ENCODE results near the gene BMPER.

The BMPER gene

GRCh38 chr7:33973231-33974015 is 68.1 kb downstream of the BMPER start:
- no peak for DNase-seq

GRCh38 chr7:33979300-33979806 is 74.0 kb downstream of the BMPER start:
- no peak for DNase-seq

- DNase-seq: no peak
Observed at GRCh38 chr7:33979807-33980355, 74.5 kb downstream of the BMPER start.

- no peak for DNase-seq
Observed at GRCh38 chr7:33981226-33981625, 75.9 kb downstream of the BMPER start.

GRCh38 chr7:33981671-33982424 is 76.5 kb downstream of the BMPER start:
- DNase-seq: no peak

- DNase-seq: no peak
Observed at GRCh38 chr7:33982425-33982786, 77.1 kb downstream of the BMPER start.

GRCh38 chr7:33986451-33986850 is 81.1 kb downstream of the BMPER start:
- no peak for DNase-seq

- no peak for DNase-seq
Observed at GRCh38 chr7:33986951-33987947, 81.9 kb downstream of the BMPER start.

- DNase-seq: no peak
Observed at GRCh38 chr7:33996899-33997298, 91.6 kb downstream of the BMPER start.

GRCh38 chr7:33998476-33998875 is 93.1 kb downstream of the BMPER start:
- DNase-seq: no peak

GRCh38 chr7:34011017-34011695 is 105.8 kb downstream of the BMPER start:
- no peak for DNase-seq

GRCh38 chr7:34011696-34012095 is 106.4 kb downstream of the BMPER start:
- no peak for DNase-seq

GRCh38 chr7:34013421-34013820 is 108.1 kb downstream of the BMPER start:
- no peak for DNase-seq

GRCh38 chr7:34015651-34016050 is 110.3 kb downstream of the BMPER start:
- no peak for DNase-seq

GRCh38 chr7:34016876-34017275 is 111.5 kb downstream of the BMPER start:
- DNase-seq: no peak

GRCh38 chr7:34019301-34019790 is 114.0 kb downstream of the BMPER start:
- DNase-seq: peak; percentile 52

GRCh38 chr7:34022626-34023025 is 117.3 kb downstream of the BMPER start:
- DNase-seq: no peak

GRCh38 chr7:34025600-34025999 is 120.3 kb downstream of the BMPER start:
- no peak for DNase-seq

GRCh38 chr7:34026481-34027190 is 121.3 kb downstream of the BMPER start:
- no peak for DNase-seq

- DNase-seq: no peak
Observed at GRCh38 chr7:34031156-34031555, 125.8 kb downstream of the BMPER start.

GRCh38 chr7:34034728-34035127 is 129.4 kb downstream of the BMPER start:
- no peak for DNase-seq
